Measurements from ENCODE around the gene IQCC.
A peak's percentile ranks its signal among the peaks of the same experiment; 100 is the strongest.

IQCC gene

GRCh38 chr1:32224285-32224684 is 18.8 kb downstream of the IQCC start:
- no peak for DNase-seq

- DNase-seq: no peak
These were observed 23.3 kb downstream of the IQCC start for GRCh38 chr1:32228771-32229170.

GRCh38 chr1:32231843-32232432 is 26.5 kb downstream of the IQCC start:
- DNase-seq: no peak

DNA sequence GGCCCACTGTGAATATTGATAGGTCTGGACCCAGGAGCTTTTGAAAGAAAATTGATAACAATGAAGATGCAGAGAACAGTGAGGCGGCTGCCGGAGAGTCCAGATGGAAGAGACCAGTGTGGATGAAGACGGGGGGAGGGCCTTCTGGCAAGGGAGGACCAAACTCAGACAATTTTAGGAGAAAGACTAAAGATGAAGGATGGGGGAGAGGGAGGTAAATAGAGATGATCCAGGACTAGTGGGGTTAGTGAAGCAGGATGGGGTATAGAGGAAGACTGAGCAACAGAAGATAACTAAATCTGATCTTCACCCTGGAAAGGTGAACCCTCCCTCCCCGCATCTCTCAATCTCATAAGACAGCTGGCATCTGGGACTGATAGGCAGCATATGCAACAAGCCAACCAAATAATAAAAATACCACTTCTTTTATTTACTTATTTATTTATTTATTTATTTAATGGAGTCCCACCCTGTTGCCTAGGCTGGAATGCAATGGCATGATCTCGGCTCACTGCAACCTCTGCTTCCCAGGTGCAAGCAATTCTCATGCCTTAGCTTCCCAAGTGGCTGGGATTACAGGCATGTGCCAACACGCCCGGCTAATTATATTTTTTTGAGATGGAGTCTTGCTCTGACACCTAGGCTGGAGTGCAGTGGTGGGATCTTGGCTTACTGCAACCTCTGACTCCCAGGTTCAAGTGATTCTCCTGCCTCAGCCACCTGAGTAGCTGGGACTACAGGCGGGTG is 27.3 kb downstream of the IQCC start:
- DNase-seq: no peak

GRCh38 chr1:32234792-32235191 is 29.3 kb downstream of the IQCC start:
- DNase-seq: no peak

DNA sequence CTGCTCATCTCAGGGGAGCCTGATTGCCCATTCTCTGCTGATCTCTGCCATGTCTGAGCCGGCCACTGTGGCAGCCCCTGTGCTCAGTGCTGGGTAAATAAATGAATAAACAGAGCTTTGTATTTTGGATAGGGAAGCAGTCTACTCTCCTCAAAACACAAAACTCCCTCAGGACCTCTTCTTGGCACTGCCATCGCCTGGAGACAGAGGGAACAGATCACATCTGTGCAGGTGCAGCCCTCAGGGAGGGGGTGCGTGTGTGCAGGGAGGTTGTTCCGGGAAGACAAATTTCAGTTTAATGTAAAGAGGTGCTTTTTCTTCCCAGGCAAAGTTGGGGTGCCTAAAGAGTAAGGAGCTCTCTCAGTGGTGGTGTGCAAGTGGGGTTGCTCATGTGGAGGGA is 33.9 kb downstream of the IQCC start:
- DNase-seq: no peak

- no peak for DNase-seq
These were observed 34.3 kb downstream of the IQCC start for GRCh38 chr1:32239790-32240139.

DNA sequence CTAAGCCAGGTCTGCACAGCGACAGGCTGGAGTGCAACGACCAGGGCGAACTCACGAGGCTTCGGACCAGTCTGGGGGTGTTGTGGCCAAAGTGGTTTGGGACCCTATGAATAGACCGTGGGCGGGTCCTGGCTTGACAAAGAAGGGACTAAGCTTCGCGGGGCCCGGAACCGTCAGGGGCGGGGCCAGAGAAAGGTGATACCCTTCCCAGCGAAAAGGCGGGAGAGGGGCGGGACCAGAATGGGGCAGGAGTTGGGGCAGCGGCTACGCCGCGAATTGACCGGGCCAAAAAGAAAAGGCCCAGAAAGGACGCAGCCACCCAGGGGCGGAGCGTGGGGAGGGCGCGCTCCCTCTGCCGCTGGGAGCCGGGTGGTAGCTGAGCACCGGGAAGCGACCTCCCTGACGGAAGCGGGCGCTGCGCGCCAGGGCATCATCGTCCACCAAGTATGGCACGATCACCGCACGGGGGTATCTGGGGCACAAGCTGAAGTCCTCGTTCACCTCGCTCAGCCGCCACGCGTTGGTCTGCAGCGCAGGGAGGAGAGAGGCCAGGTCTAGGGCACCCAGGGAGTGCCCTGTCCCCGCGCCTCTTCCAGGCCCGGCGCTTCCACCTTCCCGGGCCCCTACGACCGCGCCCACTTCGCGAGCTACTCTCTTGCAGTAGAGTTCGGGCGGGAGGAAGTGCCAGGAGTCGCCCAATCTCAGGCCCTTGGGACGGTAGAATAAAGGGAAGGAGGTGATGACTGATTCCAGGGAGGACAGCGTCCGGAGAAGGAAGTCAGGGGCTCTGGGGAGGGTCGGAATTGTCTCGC is 34.9 kb downstream of the IQCC start:
- peak in 1 of 2 donors; percentile 35 for DNase-seq

DNA sequence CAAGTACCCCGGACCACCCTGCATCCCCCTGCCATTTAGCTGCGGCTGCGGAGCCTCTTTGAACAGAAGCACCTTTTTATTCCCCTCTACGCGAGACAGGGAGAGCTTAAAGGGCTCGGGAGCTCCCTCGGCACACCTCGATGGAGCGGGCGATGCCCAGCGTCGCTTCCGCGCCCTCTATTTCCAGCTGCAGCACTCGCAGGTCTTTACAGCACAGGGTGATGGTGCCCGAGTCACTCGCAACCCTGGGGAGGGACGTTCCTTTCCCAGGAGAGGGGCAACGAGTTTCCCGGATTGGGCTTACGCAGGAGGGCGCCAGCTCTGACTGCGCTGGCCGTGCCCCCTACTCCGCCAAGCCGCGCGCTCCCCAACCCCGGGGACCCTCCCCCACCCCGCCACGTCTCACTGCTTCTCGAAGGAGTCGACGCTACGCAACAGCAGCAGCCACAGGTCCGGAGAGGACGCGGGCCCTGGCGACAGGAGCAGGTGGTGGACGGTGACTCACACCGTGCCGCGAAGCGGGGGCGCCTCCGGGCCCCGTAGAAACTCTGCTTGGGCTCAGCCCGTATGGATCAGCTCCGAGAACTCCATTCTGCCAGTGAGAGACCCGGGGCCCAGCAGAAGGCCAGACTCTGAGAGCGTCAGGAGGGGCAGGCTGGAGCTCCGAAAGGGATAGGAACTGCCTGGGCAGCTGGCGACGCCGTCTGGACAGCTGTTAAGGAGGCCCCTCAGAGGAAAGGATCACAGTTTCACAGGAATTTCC is 35.7 kb downstream of the IQCC start:
- DNase-seq: no peak

- DNase-seq: no peak
These were observed 36.9 kb downstream of the IQCC start for GRCh38 chr1:32242341-32242851.

DNA sequence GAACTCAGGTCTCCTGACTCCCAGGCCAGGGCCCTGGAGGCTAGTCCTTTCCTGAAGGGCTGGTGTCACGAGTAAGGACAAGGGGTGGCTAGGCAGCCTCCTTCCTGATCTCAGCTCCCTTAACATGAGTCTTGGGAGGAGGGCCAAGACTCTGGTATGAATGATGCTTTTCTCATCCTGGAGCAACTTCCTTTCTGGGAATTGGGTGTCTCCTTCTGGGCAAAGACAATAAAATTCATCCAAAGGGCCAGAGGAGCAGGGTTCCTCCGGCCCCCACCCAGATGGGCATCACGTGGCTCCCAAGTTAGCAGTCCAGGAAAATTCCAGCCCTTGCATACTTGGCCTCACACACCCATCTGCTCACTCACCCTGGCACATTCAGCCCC is 41.4 kb downstream of the IQCC start, which contains the start of gene FAM167B:
TSS of gene FAM167B (plus strand) at position 335 of the 386 bp plus-strand sequence. CDS start 200 bp downstream, outside the sequence.
- no peak for DNase-seq

GRCh38 chr1:32247452-32247851 is 42.0 kb downstream of the IQCC start:
- DNase-seq: no peak

GRCh38 chr1:32247983-32248889 is 42.8 kb downstream of the IQCC start:
- peak; percentile 86 to 87 for DNase-seq

- DNase-seq: peak; percentile 60 to 63
These were observed 44.5 kb downstream of the IQCC start for GRCh38 chr1:32249831-32250525.

GRCh38 chr1:32250893-32251716 is 45.6 kb downstream of the IQCC start, which contains the start of gene LCK:
Gene LCK (plus strand): TSS chr1:32251265. CDS start chr1:32274330, 23,065 bp downstream.
- DNase-seq: peak; percentile 59 to 69

GRCh38 chr1:32255072-32256071 is 49.9 kb downstream of the IQCC start:
- no peak for DNase-seq

DNA sequence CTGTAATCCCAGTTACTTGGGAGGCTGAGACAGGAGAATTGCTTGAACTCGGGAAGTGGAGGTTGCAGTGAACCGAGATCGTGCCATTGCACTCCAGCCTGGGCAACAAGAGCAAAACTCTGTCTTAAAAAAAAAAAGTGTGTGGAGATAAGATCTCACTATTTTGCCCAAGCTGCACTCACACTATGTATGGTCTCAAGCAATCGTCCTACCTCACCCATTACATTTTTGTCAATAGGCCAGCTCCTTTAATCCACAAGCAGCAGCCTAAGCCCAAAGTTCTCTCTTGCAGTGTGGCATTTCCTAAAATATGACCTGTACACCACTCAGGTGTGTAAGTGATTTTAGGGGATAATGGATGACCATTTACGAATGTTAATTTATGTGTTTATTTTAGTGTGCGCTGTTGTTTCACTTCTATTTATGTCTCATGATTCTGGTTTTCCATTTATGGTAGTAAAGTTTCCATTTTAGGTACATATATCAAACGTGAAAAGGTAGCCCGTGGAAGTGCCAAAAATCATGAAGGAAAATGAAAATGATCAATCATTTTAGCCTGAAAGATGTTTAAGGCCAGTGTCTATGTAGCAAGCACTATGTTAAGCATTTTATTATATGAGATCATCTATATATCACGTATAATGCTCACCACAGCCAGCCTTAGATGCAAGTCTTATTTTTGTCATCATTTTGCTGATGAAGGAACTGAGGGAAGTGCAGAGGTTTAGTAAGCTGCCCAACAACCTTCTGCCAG is 51.2 kb downstream of the IQCC start:
- DNase-seq: no peak

DNA sequence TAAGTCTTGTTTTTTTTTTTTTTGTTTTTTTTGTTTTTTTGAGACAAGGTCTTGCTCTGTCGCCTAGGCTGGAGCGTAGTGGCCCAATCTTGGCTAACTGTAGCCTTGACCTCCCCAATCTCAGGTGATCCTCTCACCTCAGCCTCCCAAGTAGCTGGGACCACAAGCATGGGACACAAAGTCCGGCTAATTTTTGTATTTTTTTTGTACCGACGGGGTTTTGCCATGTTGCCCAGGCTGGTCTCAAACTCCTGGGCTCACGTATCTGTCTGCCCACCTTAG is 51.7 kb downstream of the IQCC start:
- no peak for DNase-seq
